A549 (cell line): ENCODE results near the gene HBG2. TPM values are rescaled to one million over a fixed set of nuclear protein-coding genes. Genes with fewer than 3 reads are reported as not detected.

ENCODE experiments used
- ATAC-seq, 2 experiments: fragments of 200-7000 bp in 1 of 2; fragments of >200 bp in 1 of 2; cut with Nextera tagmentation in 1 of 2; cut with Tn5 transposase in 1 of 2; 3 replicates each; pipeline versions ENCODE4 v1.8.0 to v1.9.1; 2018 to 2020; ENCODE audit warnings: mild to moderate bottlenecking in 1 of 2, moderate library complexity in 1 of 2
- CTCF ChIA-PET: fragments of 300-600 bp; sonication (Branson Sonifier 250); formaldehyde crosslinking; extraction: SDS; loops from one replicate; lab custom pipeline; 2021; ENCODE audit warnings: antibody characterized with exemption, inconsistent platforms; lab: Yijun Ruan, JAX
- POLR2A ChIA-PET: fragments of 350-600 bp; formaldehyde crosslinking; extraction: SDS; loops from one replicate; lab custom pipeline; 2021; ENCODE audit warnings: antibody characterized with exemption, inconsistent platforms; lab: Yijun Ruan, JAX
- DNase-seq, 2 experiments: peaks; one replicate each; pipeline versions ENCODE4 v3.0.0 to v3.0.0-alpha.2; 2011 to 2016; ENCODE audit warnings: low read depth in 1 of 2, low spot score in 1 of 2
- FAIRE-seq: peaks from 2 replicates; lab custom pipeline; 2011; peaks lifted over from hg19 to GRCh38; lab: Jason Lieb, UNC
- H3K27ac ChIP-seq, 2 experiments: fragments of >200 bp; sonication (Bioruptor Twin); formaldehyde crosslinking; 3 replicates each; pipeline ENCODE4 v1.5.1; 2016 to 2017
- H3K4me1 ChIP-seq: fragments of >200 bp; sonication (Bioruptor Twin); formaldehyde crosslinking; 3 replicates; pipeline ENCODE4 v1.6.1; 2016
- H3K4me2 ChIP-seq: fragments of >200 bp; sonication (Bioruptor Twin); formaldehyde crosslinking; 3 replicates; pipeline ENCODE4 v1.6.1; 2016
- H3K4me3 ChIP-seq: fragments of >200 bp; sonication (Bioruptor Twin); formaldehyde crosslinking; 3 replicates; pipeline ENCODE4 v1.5.1; 2016
- H3K9me3 ChIP-seq: fragments of >200 bp; sonication (Bioruptor Twin); formaldehyde crosslinking; 3 replicates; pipeline ENCODE4 v1.6.1; 2016
- CBX2 ChIP-seq: fragments of 200-600 bp; sonication (generic); IDR thresholded peaks from 2 replicates; pipeline ENCODE4 v1.6.1; 2016; ENCODE audit warnings: low read depth, mild to moderate bottlenecking, borderline replicate concordance
- CHD2 ChIP-seq: fragments of 150-350 bp; IDR thresholded peaks from 2 replicates; pipeline ENCODE4 v1.6.1; 2014; ENCODE audit warnings: low read length; ENCODE audit not compliant: partially characterized antibody
- CTCF ChIP-seq: fragments of >200 bp; sonication (Bioruptor Twin); formaldehyde crosslinking; IDR thresholded peaks from 3 replicates; pipeline ENCODE4 v1.5.1; 2016
- E2F6 ChIP-seq: IDR thresholded peaks from 2 replicates; pipeline ENCODE4 v1.6.1; 2012; ENCODE audit warnings: low read depth, borderline replicate concordance
- FOSB ChIP-seq: fragments of 250-450 bp; sonication (Bioruptor Pico); IDR thresholded peaks from 2 replicates; pipeline ENCODE4 v1.5.0; 2020; ENCODE audit warnings: mild to moderate bottlenecking, moderate library complexity
- FOXS1 ChIP-seq: fragments of 250-450 bp; sonication (Bioruptor Pico); IDR thresholded peaks from 2 replicates; pipeline ENCODE4 v1.5.0; 2020; ENCODE audit warnings: mild to moderate bottlenecking, moderate library complexity
- GATA3 ChIP-seq: IDR thresholded peaks from 2 replicates; pipeline ENCODE4 v1.6.1; 2012; ENCODE audit warnings: borderline replicate concordance
- MAFK ChIP-seq: fragments of 450-650 bp; IDR thresholded peaks from 2 replicates; pipeline ENCODE4 v1.6.1; 2014; ENCODE audit not compliant: partially characterized antibody
- MAX ChIP-seq: IDR thresholded peaks from 2 replicates; pipeline ENCODE4 v1.6.1; 2012
- NPAS2 ChIP-seq: fragments of 250-450 bp; sonication (Bioruptor Pico); IDR thresholded peaks from 2 replicates; pipeline ENCODE4 v1.8.0; 2022; ENCODE audit warnings: mild to moderate bottlenecking, moderate library complexity, borderline replicate concordance
- NR3C1 ChIP-seq: fragments of >200 bp; sonication (Bioruptor Twin); formaldehyde crosslinking; IDR thresholded peaks from 3 replicates; pipeline ENCODE4 v1.6.1; 2017
- RNF2 ChIP-seq: fragments of 200-600 bp; sonication (generic); IDR thresholded peaks from 2 replicates; pipeline ENCODE4 v1.6.1; 2016; ENCODE audit warnings: low read depth, mild to moderate bottlenecking, antibody characterized with exemption, moderate library complexity, borderline replicate concordance
- SMC3 ChIP-seq: fragments of >200 bp; sonication (Bioruptor Twin); formaldehyde crosslinking; IDR thresholded peaks from 3 replicates; pipeline ENCODE4 v1.6.1; 2018; ENCODE audit warnings: inconsistent platforms
- SREBF2 ChIP-seq: fragments of 450-650 bp; IDR thresholded peaks from 2 replicates; pipeline ENCODE4 v1.6.1; 2014; ENCODE audit warnings: mild to moderate bottlenecking, moderate library complexity
- TP53 ChIP-seq: fragments of 250-450 bp; sonication (Bioruptor Pico); IDR thresholded peaks from 2 replicates; pipeline ENCODE4 v1.5.0; 2021; ENCODE audit warnings: mild to moderate bottlenecking, moderate library complexity
- WGBS: methylation state at CpG from one replicate; pipeline ENCODE4 v1.1.6; 2017; ENCODE audit errors: missing lambda C conversion rate; 5-methylcytosine and 5-hydroxymethylcytosine counted together
- polyA plus RNA-seq, 4 experiments: library from polyadenylated mRNA; depleted of rRNA in 3 of 4; stranded (reverse); fragments of >200 nt; fragmentation: RNase III in 1 of 4; extraction: RNeasy Plus Mini Kit Qiagen cat#74134 plus additional on column Dnase treatment in 1 of 4; gene quantifications; 2 replicates in 3 of 4; 3 replicates in 1 of 4; pipeline ENCODE4 v1.2.3, GENCODE V29; 2011 to 2017
- TF ChIP-seq, protein P1 (sequence below): fragments of 250-450 bp; sonication (Bioruptor Pico); IDR thresholded peaks from 2 replicates; pipeline ENCODE4 v1.5.0; 2021; ENCODE audit warnings: mild to moderate bottlenecking, moderate library complexity, borderline replicate concordance
- TF ChIP-seq, protein P2 (sequence below): fragments of 200-600 bp; sonication (generic); IDR thresholded peaks from 2 replicates; pipeline ENCODE4 v1.6.1; 2016; ENCODE audit warnings: antibody characterized with exemption, mild to moderate bottlenecking, moderate library complexity
- TF ChIP-seq, protein P3 (sequence below): fragments of >200 bp; sonication (Bioruptor Twin); formaldehyde crosslinking; IDR thresholded peaks from 3 replicates; pipeline ENCODE4 v1.6.1; 2016
- TF ChIP-seq, protein P4 (sequence below): fragments of 450-650 bp; IDR thresholded peaks from 2 replicates; pipeline ENCODE4 v1.6.1; 2014; ENCODE audit warnings: antibody characterized with exemption
- TF ChIP-seq, protein P5 (sequence below): IDR thresholded peaks from 2 replicates; pipeline ENCODE4 v1.6.1; 2012

The HBG2 gene
- polyA plus RNA-seq, 2 of the 4 experiments (the other 2 are of a cell fraction), result not detected

DNA sequence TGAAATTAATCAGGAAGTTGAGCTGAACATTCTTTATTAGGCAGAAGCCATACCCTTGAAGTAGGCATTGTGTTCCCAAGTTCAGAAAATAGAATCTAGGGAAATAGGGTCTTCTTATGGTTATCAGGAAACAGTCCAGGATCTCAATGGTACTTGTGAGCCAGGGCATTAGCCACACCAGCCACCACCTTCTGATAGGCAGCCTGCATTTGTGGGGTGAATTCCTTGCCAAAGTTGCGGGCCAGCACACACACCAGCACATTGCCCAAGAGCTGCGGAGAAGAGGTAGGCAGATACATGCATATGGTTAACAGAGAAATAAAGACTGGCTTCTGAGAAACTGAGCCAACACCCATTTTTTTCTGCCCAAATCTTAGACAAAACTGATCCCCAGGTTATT, 21.8 kb downstream of the HBG2 start:
- POLR2A ChIA-PET, result no interaction called here
- CTCF ChIA-PET, result interaction anchor here (0.6 to 1.0 kb wide), 2 partner anchors 9 to 22 kb away, joined by 3 read pairs; no protein-coding TSS in a partner anchor
- Histone ChIP-seq H3K4me1 (no peaks in the 10 kb centered on the region), H3K4me2 (no peak overlapping the region), H3K4me3 (no peak overlapping the region), H3K27ac (no peak overlapping the region), H3K9me3 (no peaks in the 10 kb centered on the region)
- DNase-seq (no peak), FAIRE-seq (no peak), ATAC-seq (no peak)
- TF ChIP-seq MAX (no peak), SREBF2 (no peak), NPAS2 (CRISPR knock-in tag) (no peak), FOSB (CRISPR knock-in tag) (no peak), FOXS1 (CRISPR knock-in tag) (no peak), SMC3 (no peak), CTCF (no peak)
- TF ChIP-seq, protein P1, sequence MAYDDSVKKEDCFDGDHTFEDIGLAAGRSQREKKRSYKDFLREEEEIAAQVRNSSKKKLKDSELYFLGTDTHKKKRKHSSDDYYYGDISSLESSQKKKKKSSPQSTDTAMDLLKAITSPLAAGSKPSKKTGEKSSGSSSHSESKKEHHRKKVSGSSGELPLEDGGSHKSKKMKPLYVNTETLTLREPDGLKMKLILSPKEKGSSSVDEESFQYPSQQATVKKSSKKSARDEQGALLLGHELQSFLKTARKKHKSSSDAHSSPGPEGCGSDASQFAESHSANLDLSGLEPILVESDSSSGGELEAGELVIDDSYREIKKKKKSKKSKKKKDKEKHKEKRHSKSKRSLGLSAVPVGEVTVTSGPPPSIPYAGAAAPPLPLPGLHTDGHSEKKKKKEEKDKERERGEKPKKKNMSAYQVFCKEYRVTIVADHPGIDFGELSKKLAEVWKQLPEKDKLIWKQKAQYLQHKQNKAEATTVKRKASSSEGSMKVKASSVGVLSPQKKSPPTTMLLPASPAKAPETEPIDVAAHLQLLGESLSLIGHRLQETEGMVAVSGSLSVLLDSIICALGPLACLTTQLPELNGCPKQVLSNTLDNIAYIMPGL, result no peak
- TF ChIP-seq, protein P2, sequence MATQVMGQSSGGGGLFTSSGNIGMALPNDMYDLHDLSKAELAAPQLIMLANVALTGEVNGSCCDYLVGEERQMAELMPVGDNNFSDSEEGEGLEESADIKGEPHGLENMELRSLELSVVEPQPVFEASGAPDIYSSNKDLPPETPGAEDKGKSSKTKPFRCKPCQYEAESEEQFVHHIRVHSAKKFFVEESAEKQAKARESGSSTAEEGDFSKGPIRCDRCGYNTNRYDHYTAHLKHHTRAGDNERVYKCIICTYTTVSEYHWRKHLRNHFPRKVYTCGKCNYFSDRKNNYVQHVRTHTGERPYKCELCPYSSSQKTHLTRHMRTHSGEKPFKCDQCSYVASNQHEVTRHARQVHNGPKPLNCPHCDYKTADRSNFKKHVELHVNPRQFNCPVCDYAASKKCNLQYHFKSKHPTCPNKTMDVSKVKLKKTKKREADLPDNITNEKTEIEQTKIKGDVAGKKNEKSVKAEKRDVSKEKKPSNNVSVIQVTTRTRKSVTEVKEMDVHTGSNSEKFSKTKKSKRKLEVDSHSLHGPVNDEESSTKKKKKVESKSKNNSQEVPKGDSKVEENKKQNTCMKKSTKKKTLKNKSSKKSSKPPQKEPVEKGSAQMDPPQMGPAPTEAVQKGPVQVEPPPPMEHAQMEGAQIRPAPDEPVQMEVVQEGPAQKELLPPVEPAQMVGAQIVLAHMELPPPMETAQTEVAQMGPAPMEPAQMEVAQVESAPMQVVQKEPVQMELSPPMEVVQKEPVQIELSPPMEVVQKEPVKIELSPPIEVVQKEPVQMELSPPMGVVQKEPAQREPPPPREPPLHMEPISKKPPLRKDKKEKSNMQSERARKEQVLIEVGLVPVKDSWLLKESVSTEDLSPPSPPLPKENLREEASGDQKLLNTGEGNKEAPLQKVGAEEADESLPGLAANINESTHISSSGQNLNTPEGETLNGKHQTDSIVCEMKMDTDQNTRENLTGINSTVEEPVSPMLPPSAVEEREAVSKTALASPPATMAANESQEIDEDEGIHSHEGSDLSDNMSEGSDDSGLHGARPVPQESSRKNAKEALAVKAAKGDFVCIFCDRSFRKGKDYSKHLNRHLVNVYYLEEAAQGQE, result no peak
- WGBS, result 88% methylated on average over 2 of the region's 2 CpGs

DNA sequence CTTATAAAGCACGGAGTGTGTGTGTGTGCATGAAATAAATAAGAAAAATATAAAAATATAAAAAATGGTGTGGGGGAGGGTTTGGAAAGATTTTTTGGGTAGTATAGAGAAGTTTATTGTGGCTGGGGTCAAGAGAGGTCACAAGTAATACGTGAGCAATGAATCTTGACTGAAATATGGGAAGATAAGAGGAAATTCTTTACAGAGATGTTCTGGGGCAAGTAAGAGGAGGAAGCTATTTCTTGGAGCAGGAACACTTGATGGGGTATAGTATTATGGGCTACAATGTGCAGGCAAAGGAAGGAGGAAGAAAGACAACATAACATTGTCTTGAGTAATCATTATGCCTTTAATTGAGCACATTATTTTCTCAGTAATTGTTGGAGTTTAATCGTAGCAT, 22.4 kb downstream of the HBG2 start:
- H3K4me1 ChIP-seq, result no peaks in the 10 kb centered on the region
- 27% methylated on average over 3 of the region's 3 CpGs for WGBS
- no peak overlapping the region for H3K4me2 ChIP-seq
- no peak overlapping the region for H3K4me3 ChIP-seq
- ChIA-PET CTCF (interaction anchor here (0.6 to 1.0 kb wide), 2 partner anchors 10 to 21 kb away, joined by 3 read pairs; no protein-coding TSS in a partner anchor), POLR2A (no interaction called here)
- FAIRE-seq, result no peak
- TF ChIP-seq E2F6, result no peak
- no peak overlapping the region for H3K27ac ChIP-seq
- no peaks in the 10 kb centered on the region for H3K9me3 ChIP-seq
- ATAC-seq, result no peak
- DNase-seq, result no peak

- Histone ChIP-seq H3K4me1 (no peaks in the 10 kb centered on the region), H3K4me3 (no peak overlapping the region), H3K4me2 (no peak overlapping the region), H3K27ac (no peak overlapping the region), H3K9me3 (no peaks in the 10 kb centered on the region)
- DNase-seq (no peak), FAIRE-seq (no peak), ATAC-seq (no peak)
- ChIA-PET POLR2A (no interaction called here), CTCF (interaction anchor here (0.9 to 1.5 kb wide), 2 partner anchors 56 to 58 kb away, joined by 3 read pairs; no protein-coding TSS in a partner anchor)
- TF ChIP-seq MAX (no peak), CBX2 (no peak), FOXS1 (CRISPR knock-in tag) (no peak), SREBF2 (no peak), GATA3 (no peak), RNF2 (no peak), TP53 (CRISPR knock-in tag) (no peak), NR3C1 (no peak), MAFK (no peak), CHD2 (no peak)
- TF ChIP-seq, protein P3, sequence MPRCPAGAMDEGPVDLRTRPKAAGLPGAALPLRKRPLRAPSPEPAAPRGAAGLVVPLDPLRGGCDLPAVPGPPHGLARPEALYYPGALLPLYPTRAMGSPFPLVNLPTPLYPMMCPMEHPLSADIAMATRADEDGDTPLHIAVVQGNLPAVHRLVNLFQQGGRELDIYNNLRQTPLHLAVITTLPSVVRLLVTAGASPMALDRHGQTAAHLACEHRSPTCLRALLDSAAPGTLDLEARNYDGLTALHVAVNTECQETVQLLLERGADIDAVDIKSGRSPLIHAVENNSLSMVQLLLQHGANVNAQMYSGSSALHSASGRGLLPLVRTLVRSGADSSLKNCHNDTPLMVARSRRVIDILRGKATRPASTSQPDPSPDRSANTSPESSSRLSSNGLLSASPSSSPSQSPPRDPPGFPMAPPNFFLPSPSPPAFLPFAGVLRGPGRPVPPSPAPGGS, result no peak
- TF ChIP-seq, protein P4, sequence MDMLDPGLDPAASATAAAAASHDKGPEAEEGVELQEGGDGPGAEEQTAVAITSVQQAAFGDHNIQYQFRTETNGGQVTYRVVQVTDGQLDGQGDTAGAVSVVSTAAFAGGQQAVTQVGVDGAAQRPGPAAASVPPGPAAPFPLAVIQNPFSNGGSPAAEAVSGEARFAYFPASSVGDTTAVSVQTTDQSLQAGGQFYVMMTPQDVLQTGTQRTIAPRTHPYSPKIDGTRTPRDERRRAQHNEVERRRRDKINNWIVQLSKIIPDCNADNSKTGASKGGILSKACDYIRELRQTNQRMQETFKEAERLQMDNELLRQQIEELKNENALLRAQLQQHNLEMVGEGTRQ, result no peak
- TF ChIP-seq, protein P5, sequence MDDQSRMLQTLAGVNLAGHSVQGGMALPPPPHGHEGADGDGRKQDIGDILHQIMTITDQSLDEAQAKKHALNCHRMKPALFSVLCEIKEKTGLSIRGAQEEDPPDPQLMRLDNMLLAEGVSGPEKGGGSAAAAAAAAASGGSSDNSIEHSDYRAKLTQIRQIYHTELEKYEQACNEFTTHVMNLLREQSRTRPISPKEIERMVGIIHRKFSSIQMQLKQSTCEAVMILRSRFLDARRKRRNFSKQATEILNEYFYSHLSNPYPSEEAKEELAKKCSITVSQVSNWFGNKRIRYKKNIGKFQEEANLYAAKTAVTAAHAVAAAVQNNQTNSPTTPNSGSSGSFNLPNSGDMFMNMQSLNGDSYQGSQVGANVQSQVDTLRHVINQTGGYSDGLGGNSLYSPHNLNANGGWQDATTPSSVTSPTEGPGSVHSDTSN, result no peak
- 70% methylated on average over 2 of the region's 2 CpGs for WGBS
These were observed 23.5 kb downstream of the HBG2 start for GRCh38 chr11:5231111-5231510.
